ENCODE data around the gene VAPA.

The VAPA gene

DNA sequence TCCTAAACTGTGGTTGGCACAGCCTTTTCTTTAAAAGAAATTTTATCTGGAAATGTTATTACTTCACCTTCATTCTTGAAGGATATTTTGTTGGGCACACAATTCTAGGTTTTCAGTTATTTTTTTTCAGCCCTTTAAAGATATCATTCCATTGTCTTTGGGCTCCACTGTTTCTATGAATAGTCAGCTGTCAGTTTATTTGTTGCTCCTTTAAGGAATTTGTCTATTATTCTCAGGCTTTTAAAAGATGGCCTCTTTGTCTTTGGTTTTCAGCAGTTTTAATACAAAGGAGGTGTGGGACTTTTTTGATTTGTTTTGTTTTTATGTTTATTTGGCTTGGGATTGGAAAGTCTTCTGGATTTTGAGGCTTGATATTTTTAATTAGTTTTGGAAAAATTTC lies 61.8 kb downstream of the VAPA start:
- TF ChIP-seq POLR2A (IDR thresholded peaks at IDR 0.05; ENCODE audit: low read depth, low read length) (no peak), POLR2AphosphoS5 (IDR thresholded peaks at IDR 0.05; ENCODE audit: low read depth, low read length) (no peak), POU2F2 (IDR thresholded peaks at IDR 0.05; ENCODE audit: low read depth, low read length) (no peak), PAX5 (IDR thresholded peaks at IDR 0.05; ENCODE audit: insufficient read depth, low read length, severe bottlenecking) (no peak), SPI1 (IDR thresholded peaks at IDR 0.05; ENCODE audit: low read depth, low read length) (no peak), TAF1 (IDR thresholded peaks at IDR 0.05; ENCODE audit: low read depth, low read length) (no peak)
- FAIRE-seq (no peak), DNase-seq (ENCODE audit: insufficient read length, low spot score) (no peak)

DNA sequence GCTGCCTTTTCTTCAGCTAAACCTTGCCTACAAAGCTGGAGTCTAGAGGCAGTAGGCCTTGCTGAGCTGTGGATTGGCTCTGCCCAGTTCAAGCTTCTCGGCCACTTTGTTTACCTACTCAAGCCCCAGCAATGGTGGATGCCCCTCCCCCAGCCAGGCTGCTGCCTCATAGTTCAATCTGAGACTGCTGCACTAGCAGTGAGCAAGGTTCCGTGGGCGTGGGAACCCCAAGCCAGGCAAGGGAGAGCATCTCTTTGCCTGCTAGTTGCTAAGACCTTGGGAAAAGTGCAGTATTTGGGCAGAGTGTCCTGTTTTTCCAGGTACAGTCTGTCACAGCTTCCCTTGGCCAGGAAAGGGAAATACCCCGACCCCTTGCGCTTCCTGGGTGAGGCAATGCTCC lies 68.9 kb downstream of the VAPA start:
- no peak for TF ChIP-seq POLR2A (IDR thresholded peaks at IDR 0.05; ENCODE audit: low read depth, low read length)
- FAIRE-seq (no peak), DNase-seq (ENCODE audit: insufficient read length, low spot score) (no peak)

- FAIRE-seq: no peak
These were observed 70.3 kb downstream of the VAPA start for GRCh38 chr18:9984080-9984479.

DNA sequence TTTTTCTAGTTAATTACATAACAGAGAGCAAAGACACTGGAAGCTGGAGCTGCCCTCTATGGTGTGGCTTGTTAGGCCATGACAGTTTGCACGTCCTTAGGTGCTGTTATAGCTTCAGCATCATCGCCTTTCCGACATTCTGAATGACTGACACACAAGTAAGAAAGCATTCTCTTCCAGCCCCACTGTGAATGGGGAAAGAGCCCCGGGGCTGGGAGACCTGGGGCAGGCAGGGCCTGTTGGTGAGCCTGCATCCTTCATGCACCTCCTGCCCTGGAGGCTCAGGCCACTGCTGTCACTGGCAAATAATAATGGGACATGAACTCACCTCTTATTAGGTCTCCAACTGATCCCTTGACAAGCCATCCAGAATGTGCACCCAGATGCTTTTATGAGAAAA lies 71.8 kb downstream of the VAPA start:
- DNase-seq (ENCODE audit: insufficient read length, low spot score) (no peak), FAIRE-seq (no peak)
- TF ChIP-seq SPI1 (IDR thresholded peaks at IDR 0.05; ENCODE audit: low read depth, low read length): no peak
- no peak for TF ChIP-seq PAX5 (IDR thresholded peaks at IDR 0.05; ENCODE audit: insufficient read depth, low read length, severe bottlenecking)
- no peak for TF ChIP-seq POLR2AphosphoS5 (IDR thresholded peaks at IDR 0.05; ENCODE audit: low read depth, low read length)
- TF ChIP-seq POU2F2 (IDR thresholded peaks at IDR 0.05; ENCODE audit: low read depth, low read length): no peak
- TF ChIP-seq POLR2A (IDR thresholded peaks at IDR 0.05; ENCODE audit: low read depth, low read length): no peak
- no peak for TF ChIP-seq TAF1 (IDR thresholded peaks at IDR 0.05; ENCODE audit: low read depth, low read length)

More at GRCh38 chr18:9984080-9984479, 70.3 kb downstream of the VAPA start:
- DNase-seq (ENCODE audit: insufficient read length, low spot score): no peak
- TF ChIP-seq SPI1 (IDR thresholded peaks at IDR 0.05; ENCODE audit: low read depth, low read length) (no peak), TAF1 (IDR thresholded peaks at IDR 0.05; ENCODE audit: low read depth, low read length) (no peak), POU2F2 (IDR thresholded peaks at IDR 0.05; ENCODE audit: low read depth, low read length) (no peak), PAX5 (IDR thresholded peaks at IDR 0.05; ENCODE audit: insufficient read depth, low read length, severe bottlenecking) (no peak), POLR2A (IDR thresholded peaks at IDR 0.05; ENCODE audit: low read depth, low read length) (no peak), POLR2AphosphoS5 (IDR thresholded peaks at IDR 0.05; ENCODE audit: low read depth, low read length) (no peak)

DNA sequence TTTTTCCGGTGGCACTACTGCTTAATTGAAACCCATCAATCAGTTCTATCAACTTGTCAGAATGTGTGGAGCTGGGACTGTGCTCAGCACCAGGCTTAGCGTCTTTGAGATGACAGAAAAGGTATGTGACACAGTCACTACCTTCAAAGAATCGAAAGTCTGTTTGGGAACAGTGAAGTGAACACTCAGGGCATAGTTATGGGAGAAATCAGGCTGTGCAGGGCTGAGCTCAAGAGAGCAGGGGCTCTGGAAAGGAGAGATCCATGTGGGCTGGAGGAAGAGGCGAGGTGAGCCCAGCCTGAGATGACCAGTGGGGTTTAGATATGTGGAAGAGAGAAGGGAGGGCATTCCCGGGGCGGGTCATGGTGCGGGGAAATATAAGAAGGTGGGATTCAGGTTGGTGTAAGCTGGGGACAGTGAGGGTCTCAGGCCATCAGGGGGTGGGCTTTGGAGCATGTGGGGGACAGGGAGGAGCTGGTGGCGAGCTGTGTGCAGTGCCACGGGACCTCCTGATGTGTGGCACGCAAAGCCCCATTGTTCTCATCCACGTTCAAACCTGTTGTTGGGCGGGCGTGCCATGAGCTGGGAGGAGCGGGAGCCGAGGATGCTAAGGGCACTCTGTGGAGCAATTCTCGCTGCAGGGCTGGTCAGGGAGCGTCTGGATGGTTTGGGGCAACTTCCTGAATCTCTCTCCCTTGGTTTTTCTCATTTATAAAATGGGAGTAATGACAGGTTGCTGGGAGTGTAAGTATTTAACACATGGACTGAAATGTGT lies 72.5 kb downstream of the VAPA start:
- FAIRE-seq (no peak), DNase-seq (ENCODE audit: insufficient read length, low spot score) (no peak)
- TF ChIP-seq SPI1 (IDR thresholded peaks at IDR 0.05; ENCODE audit: low read depth, low read length) (no peak), PAX5 (IDR thresholded peaks at IDR 0.05; ENCODE audit: insufficient read depth, low read length, severe bottlenecking) (no peak), POLR2AphosphoS5 (IDR thresholded peaks at IDR 0.05; ENCODE audit: low read depth, low read length) (no peak), POU2F2 (IDR thresholded peaks at IDR 0.05; ENCODE audit: low read depth, low read length) (no peak), TAF1 (IDR thresholded peaks at IDR 0.05; ENCODE audit: low read depth, low read length) (no peak), POLR2A (IDR thresholded peaks at IDR 0.05; ENCODE audit: low read depth, low read length) (no peak)

DNA sequence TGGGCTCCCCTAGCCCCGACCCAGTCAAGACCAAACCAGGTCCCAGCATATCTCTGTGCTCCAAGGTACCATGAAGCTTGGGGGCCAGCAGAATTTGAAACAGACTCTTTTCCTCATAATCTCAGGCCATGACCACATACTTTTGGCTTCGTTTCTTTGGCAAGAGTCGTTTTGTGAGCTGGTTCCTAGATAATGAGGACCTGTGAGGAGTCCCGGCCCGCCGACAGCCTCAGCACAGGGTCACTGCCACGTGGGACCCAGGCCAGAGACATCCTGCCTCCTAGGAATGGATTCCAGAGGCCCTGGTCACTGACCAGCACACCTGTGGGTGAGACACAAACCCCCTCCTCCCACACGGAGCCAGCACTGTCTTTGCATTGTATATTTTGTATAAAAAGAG lies 73.5 kb downstream of the VAPA start:
- FAIRE-seq: no peak
- DNase-seq (ENCODE audit: insufficient read length, low spot score): no peak
- no peak for TF ChIP-seq TAF1 (IDR thresholded peaks at IDR 0.05; ENCODE audit: low read depth, low read length)
- TF ChIP-seq POU2F2 (IDR thresholded peaks at IDR 0.05; ENCODE audit: low read depth, low read length): no peak
- TF ChIP-seq PAX5 (IDR thresholded peaks at IDR 0.05; ENCODE audit: insufficient read depth, low read length, severe bottlenecking): no peak
- no peak for TF ChIP-seq POLR2A (IDR thresholded peaks at IDR 0.05; ENCODE audit: low read depth, low read length)
- no peak for TF ChIP-seq POLR2AphosphoS5 (IDR thresholded peaks at IDR 0.05; ENCODE audit: low read depth, low read length)
- TF ChIP-seq SPI1 (IDR thresholded peaks at IDR 0.05; ENCODE audit: low read depth, low read length): no peak

- no peak for TF ChIP-seq POU2F2 (IDR thresholded peaks at IDR 0.05; ENCODE audit: low read depth, low read length)
- TF ChIP-seq POLR2AphosphoS5 (IDR thresholded peaks at IDR 0.05; ENCODE audit: low read depth, low read length): no peak
- no peak for TF ChIP-seq PAX5 (IDR thresholded peaks at IDR 0.05; ENCODE audit: insufficient read depth, low read length, severe bottlenecking)
- no peak for TF ChIP-seq TAF1 (IDR thresholded peaks at IDR 0.05; ENCODE audit: low read depth, low read length)
- TF ChIP-seq SPI1 (IDR thresholded peaks at IDR 0.05; ENCODE audit: low read depth, low read length): no peak
- TF ChIP-seq POLR2A (IDR thresholded peaks at IDR 0.05; ENCODE audit: low read depth, low read length): no peak
- DNase-seq (ENCODE audit: insufficient read length, low spot score) (no peak), FAIRE-seq (no peak)
These were observed 74.1 kb downstream of the VAPA start for GRCh38 chr18:9987931-9988330.

GRCh38 chr18:9988665-9989064 lies 74.8 kb downstream of the VAPA start:
- DNase-seq (ENCODE audit: insufficient read length, low spot score) (no peak), FAIRE-seq (no peak)
- TF ChIP-seq PAX5 (IDR thresholded peaks at IDR 0.05; ENCODE audit: insufficient read depth, low read length, severe bottlenecking): no peak
- no peak for TF ChIP-seq TAF1 (IDR thresholded peaks at IDR 0.05; ENCODE audit: low read depth, low read length)
- no peak for TF ChIP-seq SPI1 (IDR thresholded peaks at IDR 0.05; ENCODE audit: low read depth, low read length)
- TF ChIP-seq POU2F2 (IDR thresholded peaks at IDR 0.05; ENCODE audit: low read depth, low read length): no peak
- TF ChIP-seq POLR2A (IDR thresholded peaks at IDR 0.05; ENCODE audit: low read depth, low read length): no peak
- no peak for TF ChIP-seq POLR2AphosphoS5 (IDR thresholded peaks at IDR 0.05; ENCODE audit: low read depth, low read length)

DNA sequence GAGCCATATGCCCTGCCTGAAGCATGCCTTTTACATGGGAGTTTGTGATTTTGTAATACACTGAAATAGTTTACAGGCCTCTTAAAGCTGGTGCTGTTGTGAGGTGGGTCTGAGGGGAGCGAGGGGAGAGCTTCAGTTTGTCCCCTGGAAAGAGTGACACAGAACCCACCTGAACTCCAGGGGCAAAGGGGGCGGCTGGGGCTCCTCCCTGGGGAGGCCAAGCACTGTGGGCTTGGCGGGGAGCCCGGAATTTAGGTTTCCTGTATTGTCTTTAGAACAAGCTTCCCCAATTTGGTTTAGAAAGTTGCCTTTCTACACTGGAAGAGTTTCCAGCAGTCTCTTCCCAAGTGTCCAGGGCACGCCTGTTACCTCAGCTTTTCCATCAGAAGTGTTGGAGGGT lies 75.7 kb downstream of the VAPA start:
- DNase-seq (ENCODE audit: insufficient read length, low spot score): no peak

More for the DNA sequence above, 75.7 kb downstream of the VAPA start:
- no peak for FAIRE-seq
- no peak for TF ChIP-seq TAF1 (IDR thresholded peaks at IDR 0.05; ENCODE audit: low read depth, low read length)
- TF ChIP-seq POLR2AphosphoS5 (IDR thresholded peaks at IDR 0.05; ENCODE audit: low read depth, low read length): no peak
- no peak for TF ChIP-seq POU2F2 (IDR thresholded peaks at IDR 0.05; ENCODE audit: low read depth, low read length)
- TF ChIP-seq PAX5 (IDR thresholded peaks at IDR 0.05; ENCODE audit: insufficient read depth, low read length, severe bottlenecking): no peak
- TF ChIP-seq POLR2A (IDR thresholded peaks at IDR 0.05; ENCODE audit: low read depth, low read length): no peak
- no peak for TF ChIP-seq SPI1 (IDR thresholded peaks at IDR 0.05; ENCODE audit: low read depth, low read length)

Measured in GM12891 (cell line).